Measurements from ENCODE around the gene TMEM37.

GRCh38 chr2:119423108-119423444 lies 8.6 kb upstream of the TMEM37 start:
- TF ChIP-seq CTCF (IDR thresholded peaks at IDR 0.05), result no peak
- no peak for TF ChIP-seq POLR2A (IDR thresholded peaks at IDR 0.05)
